Nephron (organoid): Measurements from ENCODE around the gene HMCN1.

Source experiments
- H3K27ac Mint-ChIP-seq, 3 experiments: 2 replicates each; pipeline ENCODE4 v1.8.0; 2020; ENCODE audit warnings: mixed read lengths in 3 of 3, mild to moderate bottlenecking in 2 of 3, moderate library complexity in 1 of 3
- H3K27me3 Mint-ChIP-seq: 2 replicates; pipeline ENCODE4 v1.8.0; 2021; ENCODE audit warnings: low read depth, mild to moderate bottlenecking, moderate library complexity, mixed read lengths
- H3K36me3 Mint-ChIP-seq: 2 replicates; pipeline ENCODE4 v1.8.0; 2020; ENCODE audit warnings: low read depth, mixed read lengths
- H3K4me1 Mint-ChIP-seq: 2 replicates; pipeline ENCODE4 v1.8.0; 2020; ENCODE audit warnings: mixed read lengths
- H3K4me3 Mint-ChIP-seq, 3 experiments: 2 replicates each; pipeline ENCODE4 v1.8.0; 2020; ENCODE audit warnings: mild to moderate bottlenecking in 3 of 3, mixed read lengths in 3 of 3, moderate library complexity in 2 of 3
- H3K9me3 Mint-ChIP-seq: 2 replicates; pipeline ENCODE4 v1.8.0; 2020; ENCODE audit warnings: mixed read lengths
- CTCF ChIP-seq, 3 experiments: fragments of 200-600 bp; sonication (generic); IDR thresholded peaks; one replicate each; pipeline ENCODE4 v1.5.0; 2021; ENCODE audit warnings: antibody characterized with exemption in 3 of 3; ENCODE audit not compliant: unreplicated experiment in 3 of 3

Gene HMCN1

DNA sequence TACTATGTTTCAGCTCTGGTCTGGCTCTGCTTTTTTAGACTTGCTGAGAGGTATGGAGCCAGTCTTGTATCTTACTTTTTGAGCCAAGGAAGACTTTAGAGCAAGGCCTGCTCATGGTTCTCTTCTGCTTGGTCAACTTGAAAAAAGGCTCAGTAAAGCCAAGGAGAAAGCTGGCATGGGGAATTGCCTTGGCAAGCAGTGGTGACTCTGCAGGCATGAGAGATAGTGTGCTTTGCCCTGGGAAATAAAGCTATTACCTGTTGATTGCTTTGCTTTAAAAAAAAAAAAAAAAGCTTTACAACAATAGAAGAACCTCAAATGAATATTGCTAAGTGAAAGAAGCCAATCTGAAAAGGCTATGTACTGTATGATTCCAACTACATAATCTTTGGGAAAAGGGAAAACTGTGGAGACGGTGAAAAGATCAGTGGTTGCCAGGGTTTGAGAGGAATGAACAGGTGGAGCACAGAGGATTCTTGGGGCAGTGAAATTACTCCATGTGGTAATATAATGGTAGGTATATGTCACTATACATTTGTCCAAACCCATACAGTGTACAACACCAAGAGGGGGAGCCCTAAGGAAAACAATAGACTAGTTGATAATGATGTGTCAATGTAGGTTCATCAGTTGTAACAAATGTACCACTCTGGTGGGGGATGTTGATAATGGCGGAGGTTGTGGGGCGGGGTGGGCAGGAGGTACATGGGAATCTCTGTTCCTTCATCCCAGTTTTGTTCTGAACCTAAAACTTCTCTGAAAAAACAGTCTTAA is 87.6 kb downstream of the HMCN1 start:
- Mint-ChIP-seq H3K4me3 (no peak overlapping the region), H3K27ac (no peak overlapping the region), H3K4me1 (no peaks in the 10 kb centered on the region), H3K9me3 (no peaks in the 10 kb centered on the region), H3K36me3 (no peaks in the 10 kb centered on the region), H3K27me3 (no peaks in the 10 kb centered on the region)
- TF ChIP-seq CTCF (IDR thresholded peaks at IDR 0.05; ENCODE audit: unreplicated experiment in 3 of 3), result no peak

DNA sequence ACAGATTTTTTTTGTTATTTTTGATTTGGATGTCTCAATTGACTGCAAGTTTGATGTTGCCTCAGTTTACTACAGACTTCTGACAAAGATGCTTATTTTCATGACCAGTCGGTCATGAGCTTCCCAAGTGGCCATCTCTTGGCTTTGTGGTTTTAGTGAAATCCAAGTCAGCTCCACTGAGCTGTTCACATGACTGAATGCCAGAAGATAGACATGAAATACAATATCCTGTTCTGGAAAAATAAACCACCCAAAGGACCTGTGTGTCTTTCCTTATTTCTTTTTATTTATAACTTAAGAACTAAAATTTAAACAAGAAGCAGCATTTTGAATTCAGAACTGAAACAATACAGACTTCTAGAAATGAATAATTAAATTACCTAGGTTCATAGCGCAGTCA is 89.3 kb downstream of the HMCN1 start:
- TF ChIP-seq CTCF (IDR thresholded peaks at IDR 0.05; ENCODE audit: unreplicated experiment in 3 of 3), result no peak
- no peak overlapping the region for H3K27ac Mint-ChIP-seq
- no peaks in the 10 kb centered on the region for H3K4me1 Mint-ChIP-seq
- no peak overlapping the region for H3K4me3 Mint-ChIP-seq
- H3K36me3 Mint-ChIP-seq, result no peaks in the 10 kb centered on the region
- H3K27me3 Mint-ChIP-seq, result no peaks in the 10 kb centered on the region
- peaks cover 1% of the 10 kb centered on the region for H3K9me3 Mint-ChIP-seq

DNA sequence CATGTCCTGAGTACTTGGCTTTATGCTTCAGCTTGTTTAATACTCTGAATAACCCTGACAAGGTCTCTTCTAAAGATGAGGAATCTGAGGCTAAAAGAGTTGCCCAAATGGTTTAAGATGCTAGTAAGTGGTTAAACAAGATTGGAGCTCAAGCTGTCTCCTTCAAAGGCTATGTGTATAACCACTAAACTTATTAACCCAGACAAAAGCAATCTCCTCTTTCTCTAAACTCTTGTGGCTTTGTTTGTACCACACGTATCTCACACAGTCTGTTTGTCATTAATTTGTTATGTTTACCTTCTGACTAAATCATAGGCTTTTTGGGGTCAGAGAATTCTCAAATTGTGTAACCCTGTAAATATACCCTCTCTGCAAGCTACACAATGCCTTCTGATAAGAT is 89.9 kb downstream of the HMCN1 start:
- no peak overlapping the region for H3K4me3 Mint-ChIP-seq
- TF ChIP-seq CTCF (IDR thresholded peaks at IDR 0.05; ENCODE audit: unreplicated experiment in 3 of 3), result no peak
- no peaks in the 10 kb centered on the region for H3K36me3 Mint-ChIP-seq
- H3K9me3 Mint-ChIP-seq, result peaks cover 2% of the 10 kb centered on the region
- H3K27ac Mint-ChIP-seq, result no peak overlapping the region
- no peaks in the 10 kb centered on the region for H3K4me1 Mint-ChIP-seq
- H3K27me3 Mint-ChIP-seq, result no peaks in the 10 kb centered on the region

- H3K9me3 Mint-ChIP-seq, result peaks cover 2% of the 10 kb centered on the region
- no peak overlapping the region for H3K27ac Mint-ChIP-seq
- no peaks in the 10 kb centered on the region for H3K27me3 Mint-ChIP-seq
- no peaks in the 10 kb centered on the region for H3K36me3 Mint-ChIP-seq
- H3K4me3 Mint-ChIP-seq, result no peak overlapping the region
- no peak for TF ChIP-seq CTCF (IDR thresholded peaks at IDR 0.05; ENCODE audit: unreplicated experiment in 3 of 3)
- H3K4me1 Mint-ChIP-seq, result no peaks in the 10 kb centered on the region
These were observed 91.4 kb downstream of the HMCN1 start for GRCh38 chr1:185825556-185825955.

GRCh38 chr1:185834371-185834905 is 100.2 kb downstream of the HMCN1 start:
- no peak for TF ChIP-seq CTCF (IDR thresholded peaks at IDR 0.05; ENCODE audit: unreplicated experiment in 3 of 3)
- H3K27ac Mint-ChIP-seq, result no peak overlapping the region
- no peak overlapping the region for H3K4me3 Mint-ChIP-seq
- H3K9me3 Mint-ChIP-seq, result no peaks in the 10 kb centered on the region
- H3K4me1 Mint-ChIP-seq, result no peaks in the 10 kb centered on the region
- H3K27me3 Mint-ChIP-seq, result no peaks in the 10 kb centered on the region
- H3K36me3 Mint-ChIP-seq, result no peaks in the 10 kb centered on the region

DNA sequence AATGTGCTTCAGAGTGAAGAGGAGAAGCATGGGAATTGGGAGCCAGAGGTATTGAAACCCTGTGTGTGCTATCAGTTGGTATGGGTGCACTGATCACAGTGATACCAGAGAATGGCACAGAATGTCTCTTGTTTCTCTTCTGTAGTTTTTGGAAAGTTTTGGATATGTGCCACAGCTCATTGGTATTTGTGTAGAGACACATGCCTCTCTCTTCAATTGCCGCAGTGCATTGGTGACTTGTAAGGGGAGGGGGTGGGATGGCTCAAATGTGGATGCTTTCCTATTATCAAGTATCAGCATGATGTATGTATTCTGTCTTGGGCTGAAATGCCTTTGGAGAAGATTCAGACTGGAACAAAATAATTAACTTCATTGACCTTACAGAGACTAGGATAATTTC is 101.0 kb downstream of the HMCN1 start:
- H3K4me3 Mint-ChIP-seq, result no peak overlapping the region
- H3K9me3 Mint-ChIP-seq, result no peaks in the 10 kb centered on the region
- no peaks in the 10 kb centered on the region for H3K27me3 Mint-ChIP-seq
- no peak for TF ChIP-seq CTCF (IDR thresholded peaks at IDR 0.05; ENCODE audit: unreplicated experiment in 3 of 3)
- H3K4me1 Mint-ChIP-seq, result no peaks in the 10 kb centered on the region
- H3K27ac Mint-ChIP-seq, result no peak overlapping the region
- no peaks in the 10 kb centered on the region for H3K36me3 Mint-ChIP-seq
